OCI-LY7 (cell line): ENCODE results near the gene ATRAID. TPM values are rescaled to one million over a fixed set of nuclear protein-coding genes. Genes with fewer than 3 reads are reported as not detected.

Experiments used
- BruUV-seq: library from RNA; stranded (reverse); fragments of 400-500 nt; replicated peaks from 2 replicates; lab custom pipeline; 2021; lab: Mats Ljungman, UMichigan
- CTCF ChIA-PET: fragments of 300-600 bp; sonication (Branson Sonifier 250); formaldehyde crosslinking; loops from one replicate; lab custom pipeline; 2022; ENCODE audit warnings: antibody characterized with exemption; ENCODE audit not compliant: unreplicated experiment; lab: Charles Lee
- POLR2A ChIA-PET: fragments of 300-600 bp; sonication (Branson Sonifier 250); formaldehyde crosslinking; loops from one replicate; lab custom pipeline; 2022; ENCODE audit warnings: antibody characterized with exemption; lab: Charles Lee
- DNase-seq: peaks from one replicate; pipeline ENCODE4 v3.0.0-alpha.2; 2015; ENCODE audit warnings: low spot score
- H2AFZ ChIP-seq: fragments of 200-600 bp; sonication (generic), shearing (Covaris generic); 2 replicates; pipeline ENCODE4 v1.6.1; 2014; ENCODE audit warnings: mild to moderate bottlenecking, antibody characterized with exemption, low read length, moderate library complexity
- H3K27ac ChIP-seq: fragments of 200-600 bp; sonication (generic); 2 replicates; pipeline ENCODE4 v1.5.1; 2014; ENCODE audit warnings: mixed run types, low read depth, mild to moderate bottlenecking, moderate library complexity, low read length, inconsistent platforms; ENCODE audit not compliant: poor library complexity, severe bottlenecking
- H3K36me3 ChIP-seq: fragments of 200-600 bp; sonication (generic); 2 replicates; pipeline ENCODE4 v1.6.1; 2014; ENCODE audit warnings: mild to moderate bottlenecking, antibody characterized with exemption, low read length, moderate library complexity, mixed read lengths; ENCODE audit not compliant: insufficient read depth
- H3K4me1 ChIP-seq: fragments of 200-600 bp; sonication (generic); 2 replicates; pipeline ENCODE4 v1.5.1; 2014; ENCODE audit warnings: mild to moderate bottlenecking, low read length; ENCODE audit not compliant: insufficient read depth, poor library complexity, severe bottlenecking
- H3K4me2 ChIP-seq: fragments of 200-600 bp; sonication (generic); 2 replicates; pipeline ENCODE4 v1.6.1; 2014; ENCODE audit warnings: mild to moderate bottlenecking, low read length
- H3K4me3 ChIP-seq: fragments of 200-600 bp; sonication (generic); 2 replicates; pipeline ENCODE4 v1.5.1; 2014; ENCODE audit warnings: mild to moderate bottlenecking, low read depth, low read length; ENCODE audit not compliant: poor library complexity, severe bottlenecking
- H3K79me2 ChIP-seq: fragments of 200-600 bp; sonication (generic); 2 replicates; pipeline ENCODE4 v1.6.1; 2016; ENCODE audit warnings: low read depth, mild to moderate bottlenecking, low read length, moderate library complexity, mixed read lengths; ENCODE audit not compliant: insufficient read depth
- H3K9me2 ChIP-seq: fragments of 200-600 bp; sonication (generic); 2 replicates; pipeline ENCODE4 v1.6.1; 2016; ENCODE audit warnings: mild to moderate bottlenecking, low read length, mixed read lengths; ENCODE audit not compliant: insufficient read depth
- H3K9me3 ChIP-seq: fragments of 200-600 bp; sonication (generic); 2 replicates; pipeline ENCODE4 v1.6.1; 2014; ENCODE audit warnings: mild to moderate bottlenecking, mixed run types, low read length, mixed read lengths
- H4K20me1 ChIP-seq: fragments of 200-600 bp; sonication (generic); 2 replicates; pipeline ENCODE4 v1.6.1; 2014; ENCODE audit warnings: mild to moderate bottlenecking, antibody characterized with exemption, low read length, moderate library complexity, mixed read lengths; ENCODE audit not compliant: insufficient read depth
- CTCF ChIP-seq: fragments of 200-600 bp; sonication (generic); conservative IDR thresholded peaks from 2 replicates; pipeline ENCODE4 v1.5.1; 2014; ENCODE audit warnings: mild to moderate bottlenecking, antibody characterized with exemption, low read length, moderate library complexity, mixed read lengths
- EZH2phosphoT487 ChIP-seq: fragments of 200-600 bp; sonication (generic); IDR thresholded peaks from 2 replicates; pipeline ENCODE4 v1.6.1; 2018; ENCODE audit warnings: low read depth, borderline replicate concordance, mild to moderate bottlenecking, mixed run types, antibody characterized with exemption, low read length, moderate library complexity, mixed read lengths
- intact Hi-C: fragments of 100-400 bp; cut with micrococcal nuclease; formaldehyde crosslinking; loops from one replicate; pipeline ENCODE4 v1.10.0; 2022; ENCODE audit not compliant: unreplicated experiment
- total RNA-seq, 2 experiments: library from RNA; depleted of rRNA in 1 of 2; stranded (reverse); fragments of >200 nt in 1 of 2; shearing (Covaris generic) in 1 of 2; gene quantifications; 2 replicates each; pipeline ENCODE4 v1.2.3, GENCODE V29; 2014 to 2022

Gene ATRAID
- total RNA-seq, 2 experiments from 2014 or later = 92.7 to 93.3 TPM

- Histone ChIP-seq H3K4me3 (peak overlapping the region; percentile 86), H3K4me2 (peak overlapping the region; percentile 99), H4K20me1 (no peaks in the 10 kb centered on the region), H3K36me3 (peaks cover 67% of the 10 kb centered on the region), H3K4me1 (peaks cover 41% of the 10 kb centered on the region), H3K9me2 (no peaks in the 10 kb centered on the region), H3K79me2 (peaks cover 60% of the 10 kb centered on the region), H3K9me3 (no peaks in the 10 kb centered on the region), H3K27ac (peak overlapping the region; percentile 77), H2AFZ (peak overlapping the region; percentile 3; the same call in 1 of the 2 replicates)
- POLR2A ChIA-PET = no interaction called here
- DNase-seq = no peak
- intact Hi-C loops = no loop called here
- BruUV-seq = no TSS peak
- TF ChIP-seq EZH2phosphoT487 (no peak), CTCF (no peak)
- CTCF ChIA-PET = no interaction called here
Observed at GRCh38 chr2:27216416-27217137, 4.7 kb downstream of the ATRAID start.

GRCh38 chr2:27217173-27218121 is 5.6 kb downstream of the ATRAID start, which contains the start of gene CAD:
CAD (plus strand) TSS chr2:27217369; CDS start chr2:27217552, 183 bp downstream.
- CTCF ChIA-PET = interaction anchor here (0.6 kb wide), 2 partner anchors 14 to 48 kb away, joined by 3 read pairs; no protein-coding TSS in a partner anchor
- intact Hi-C loops = loop anchor here (1.0 kb wide), 1 partner anchor 86 kb away; no protein-coding TSS in a partner anchor
- BruUV-seq = TSS peak; percentile 32
- H4K20me1 ChIP-seq = no peaks in the 10 kb centered on the region
- H2AFZ ChIP-seq = peak within 1 kb of the TSS; percentile 3; the same call in 1 of the 2 replicates
- peak within 1 kb of the TSS; percentile 77 for H3K27ac ChIP-seq
- peaks cover 41% of the 10 kb centered on the region for H3K4me1 ChIP-seq
- POLR2A ChIA-PET = interaction anchor here (0.6 to 0.9 kb wide), 3 partner anchors 44 to 83 kb away, joined by 3 read pairs; partner anchors contain the start of gene PREB
- peak; percentile 93 for DNase-seq
- peaks cover 63% of the 10 kb centered on the region for H3K79me2 ChIP-seq
- H3K36me3 ChIP-seq = peaks cover 76% of the 10 kb centered on the region
- peak within 1 kb of the TSS; percentile 99 for H3K4me2 ChIP-seq
- H3K4me3 ChIP-seq = peak within 1 kb of the TSS; percentile 86
- TF ChIP-seq CTCF = peak; percentile 36; the same call in 1 of the 2 replicates
- no peak for TF ChIP-seq EZH2phosphoT487
- no peaks in the 10 kb centered on the region for H3K9me2 ChIP-seq
- no peaks in the 10 kb centered on the region for H3K9me3 ChIP-seq
